NCI-H1436 treated with DMSO at 0.1 percent for 48 hours (cell line): ENCODE data around the gene NEUROD2.
"Not testable (repeated sequence)": the region's sequence is repeated elsewhere in the genome, so short reads cannot be mapped to it uniquely, and the experiment has no call there.

Experiments
- DNase-seq: peaks from one replicate; lab custom pipeline; 2025; lab: John Stamatoyannopoulos, UW

Gene NEUROD2

DNA sequence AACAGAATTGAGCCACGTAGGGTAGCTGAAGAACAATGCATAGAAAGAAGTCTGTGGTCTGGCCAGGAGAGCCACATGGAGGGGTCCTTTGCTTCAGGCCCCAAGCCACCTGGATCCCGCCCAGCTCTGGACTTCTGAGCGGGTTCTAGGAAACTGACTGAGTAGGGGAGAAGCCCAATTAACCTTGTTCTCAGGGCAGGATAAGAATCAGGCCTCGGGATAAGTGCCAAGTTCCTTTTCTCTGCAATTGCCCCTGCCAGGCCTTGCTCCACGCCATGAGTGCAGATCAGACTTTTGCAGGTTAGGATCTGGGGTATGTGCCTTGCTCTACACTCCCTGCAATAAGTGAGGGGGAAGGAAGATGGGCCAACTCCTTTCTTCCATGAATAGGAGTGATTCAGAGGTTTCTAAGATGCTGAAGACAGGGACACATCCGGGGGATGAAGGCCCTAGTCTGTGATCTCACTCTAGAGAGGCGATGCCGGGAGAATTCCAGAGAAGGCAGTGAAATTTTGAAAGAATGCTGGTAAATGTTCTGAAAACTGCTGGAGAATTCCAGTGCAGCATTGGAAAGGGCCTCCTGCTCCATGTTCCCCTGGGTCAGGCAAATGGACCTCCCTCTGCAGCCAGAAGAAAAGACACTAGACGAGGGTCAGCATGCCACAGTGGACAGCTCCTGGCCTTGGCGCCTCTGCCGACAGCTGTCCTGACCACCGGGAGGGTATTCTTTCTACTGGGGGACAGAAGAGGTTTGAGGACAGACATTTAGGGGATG, 5.8 kb downstream of the NEUROD2 start:
- no peak for DNase-seq

DNA sequence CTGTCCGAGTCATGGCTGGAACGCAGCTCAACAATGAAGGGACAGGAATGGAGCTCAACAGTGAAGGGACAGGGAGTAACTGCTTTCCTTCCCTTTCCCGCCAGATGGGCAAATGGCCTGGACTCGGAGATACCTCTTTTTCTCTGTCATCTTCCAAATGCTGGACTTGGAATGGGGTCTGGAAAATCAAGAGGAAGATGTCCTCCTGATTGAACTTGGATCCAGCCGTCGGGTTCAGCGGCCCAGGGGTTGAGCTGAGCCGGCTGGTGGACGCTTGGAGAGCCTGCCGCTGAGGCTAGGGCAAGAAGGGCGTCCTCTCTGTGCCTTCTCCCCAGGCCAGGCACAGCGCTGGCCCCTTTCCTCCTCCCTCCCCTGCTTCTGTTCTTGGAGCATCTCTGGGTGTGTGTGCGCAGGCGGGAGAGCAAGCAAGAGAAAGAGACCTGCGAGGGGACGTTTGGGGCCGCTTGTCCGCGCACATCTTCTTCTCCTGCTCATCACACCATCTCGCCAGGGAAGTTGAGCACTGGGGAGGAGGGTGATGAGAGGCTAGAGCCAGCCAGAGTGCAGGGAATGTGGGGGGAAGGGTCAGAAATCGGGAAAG, 6.6 kb downstream of the NEUROD2 start:
- no peak for DNase-seq

DNA sequence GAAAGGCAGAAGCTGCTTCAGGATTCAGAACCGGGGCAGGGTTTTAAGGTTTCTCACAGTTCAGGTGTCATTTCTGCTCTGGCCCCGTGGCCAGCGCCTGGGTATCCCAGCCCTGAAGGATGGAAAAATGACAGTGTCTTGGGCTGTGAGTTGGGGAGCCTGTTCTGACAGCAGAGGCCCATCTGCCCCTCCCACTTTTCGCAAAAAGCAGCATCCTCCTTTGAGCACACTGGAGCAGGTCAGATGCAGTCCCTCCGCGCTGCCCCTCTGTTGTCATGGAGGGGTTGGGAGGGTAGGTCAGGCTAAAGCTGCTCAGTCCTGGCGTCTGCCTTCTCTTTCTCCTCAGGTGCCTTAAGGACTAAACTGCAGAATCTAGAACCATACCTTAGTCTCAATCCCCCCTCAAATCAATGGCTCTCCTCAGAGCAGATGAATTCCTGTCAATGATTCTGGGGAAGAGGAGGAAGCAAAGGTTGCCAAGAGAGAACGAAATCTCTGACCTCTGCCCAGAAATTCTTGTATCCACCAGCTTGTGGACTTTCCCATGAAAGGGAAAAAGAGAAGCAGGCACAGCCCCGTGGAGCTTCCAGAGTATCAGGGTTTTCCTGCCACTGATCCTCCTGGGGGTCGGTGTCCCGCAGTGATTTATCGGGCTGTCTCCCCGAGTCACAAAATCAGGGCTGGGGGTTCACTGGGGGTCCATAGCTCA, 7.3 kb downstream of the NEUROD2 start:
- DNase-seq = no peak

DNA sequence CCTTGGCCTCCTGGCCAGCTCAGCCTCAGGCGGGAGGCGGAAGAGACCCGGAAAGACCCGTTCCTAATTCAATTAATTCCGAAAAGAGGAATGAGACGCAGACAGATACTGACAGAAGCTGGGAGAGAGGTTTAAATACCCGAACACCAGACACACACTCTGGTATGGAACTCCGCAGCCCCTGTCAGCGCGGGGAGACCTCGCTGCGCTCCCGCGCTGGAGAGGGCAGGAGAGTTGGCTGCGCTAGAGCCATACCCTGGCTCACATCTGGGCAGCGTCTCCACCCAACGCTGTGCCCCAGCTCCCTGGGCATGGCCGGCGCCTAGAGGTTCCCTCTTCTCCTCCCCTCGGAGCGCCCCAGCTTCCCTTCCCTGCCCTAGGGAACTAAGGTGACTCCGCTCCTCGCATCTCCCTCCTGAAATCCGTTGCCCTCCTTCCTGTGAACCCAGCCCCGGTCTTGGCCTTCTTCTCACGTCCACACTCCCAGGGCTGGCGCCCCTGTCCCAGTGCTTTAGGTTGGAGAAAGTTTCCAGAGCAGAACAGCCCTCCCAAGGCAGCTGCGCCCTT, 8.0 kb downstream of the NEUROD2 start:
- DNase-seq = no peak

DNA sequence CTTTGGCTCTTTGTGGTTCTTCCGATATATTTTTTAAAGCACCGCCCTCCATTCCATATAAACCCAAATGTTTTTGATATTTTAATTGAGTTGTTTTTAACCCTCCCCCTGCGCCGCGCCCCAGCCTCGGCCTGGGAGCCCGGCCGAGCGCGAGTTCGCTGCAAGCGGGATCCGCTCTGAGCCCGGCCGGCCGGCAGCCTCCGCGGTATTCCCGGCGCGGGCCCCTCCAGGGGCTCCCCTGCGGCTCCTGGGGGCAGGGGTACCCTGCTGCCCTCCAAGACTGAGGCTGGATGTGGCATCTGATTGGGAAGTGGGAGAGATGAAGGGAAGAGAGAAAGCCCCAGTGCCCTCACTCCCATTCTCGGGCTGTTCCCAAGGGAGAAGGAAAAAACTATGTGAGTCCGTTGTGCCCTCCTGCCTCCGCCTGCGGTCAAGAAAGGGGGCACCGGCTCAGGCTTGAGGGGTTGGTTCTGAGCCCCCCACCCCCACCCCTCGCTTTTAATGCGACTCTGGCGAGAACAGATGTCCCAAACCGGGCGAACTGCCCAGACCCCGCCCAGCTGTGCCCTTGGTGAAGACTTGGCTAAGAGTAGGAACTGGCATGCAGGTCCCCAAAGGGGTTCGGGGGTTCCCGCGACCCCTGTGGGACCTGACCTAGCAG, 8.6 kb downstream of the NEUROD2 start:
- DNase-seq = no peak

DNA sequence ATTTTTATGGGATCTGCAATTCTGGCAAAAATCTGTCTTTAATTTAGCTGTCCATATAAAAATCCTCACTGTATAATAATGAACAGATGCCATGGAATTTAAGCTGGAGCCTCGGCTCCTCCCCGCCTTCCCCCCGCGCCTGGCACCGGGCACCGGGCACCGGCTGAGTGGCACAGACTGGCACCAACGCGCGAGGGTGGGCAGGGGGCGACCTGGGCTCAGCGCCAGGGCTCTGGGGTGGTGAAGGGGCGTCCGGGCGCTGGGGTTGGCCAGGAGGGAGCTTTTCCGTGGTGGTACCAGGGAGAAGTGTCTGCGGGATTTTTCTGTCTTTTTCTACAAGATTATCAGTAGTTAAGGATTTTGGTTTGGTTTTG, 9.1 kb downstream of the NEUROD2 start:
- DNase-seq = no peak

DNA sequence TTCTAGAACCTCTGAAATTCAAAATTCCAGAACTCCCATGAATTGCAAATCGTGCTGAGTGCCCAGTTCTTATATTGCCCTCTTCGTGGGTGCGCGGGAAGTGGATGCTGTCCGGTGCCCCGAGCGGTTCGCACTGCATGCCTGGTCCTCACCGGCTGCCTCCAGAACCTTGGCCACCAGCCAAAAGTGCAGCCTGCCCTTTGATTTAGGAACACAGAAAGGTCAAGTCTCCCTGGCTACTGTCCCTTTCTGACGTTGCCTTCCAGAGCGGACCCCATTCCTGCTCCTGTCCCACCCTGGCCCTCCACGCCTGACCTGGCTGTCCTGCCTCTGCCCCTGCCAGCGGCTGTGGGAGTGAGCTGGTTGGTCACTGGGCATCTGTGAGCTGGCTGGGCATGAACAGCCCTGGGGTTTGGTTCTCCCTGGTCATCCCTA, 9.7 kb downstream of the NEUROD2 start:
- no peak for DNase-seq

DNA sequence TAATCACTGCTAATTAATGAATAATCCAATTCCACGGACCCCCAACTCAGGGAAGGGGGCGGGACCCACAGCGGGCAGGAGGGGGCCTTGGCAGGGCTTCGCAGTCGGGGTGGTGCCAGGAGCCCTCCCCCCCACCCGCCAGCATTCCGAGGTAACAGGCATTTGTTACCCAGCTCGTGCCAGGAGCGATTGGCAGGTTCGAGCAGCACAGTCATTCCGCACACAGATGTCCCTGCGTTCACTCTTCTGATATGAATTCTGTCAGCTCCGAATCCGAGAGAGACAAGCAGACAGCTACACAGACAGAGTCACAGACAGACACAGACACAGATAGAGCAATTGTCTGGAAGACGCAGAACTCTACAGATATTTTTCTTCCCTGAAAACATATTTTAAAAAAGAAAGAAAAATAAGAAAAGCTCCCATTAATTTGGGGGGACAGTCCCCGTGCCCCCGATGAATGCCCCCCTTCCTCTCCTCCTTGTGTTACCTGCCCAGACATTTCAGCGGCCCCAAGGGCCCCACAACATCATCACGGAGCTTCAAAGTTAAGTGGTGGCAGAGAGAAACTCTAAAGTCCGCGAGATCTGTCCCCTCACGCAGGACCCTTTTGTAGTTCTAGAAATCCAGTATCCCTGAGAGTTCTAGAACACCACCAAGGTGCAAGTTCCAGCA, 10.2 kb downstream of the NEUROD2 start:
- DNase-seq = no peak

DNA sequence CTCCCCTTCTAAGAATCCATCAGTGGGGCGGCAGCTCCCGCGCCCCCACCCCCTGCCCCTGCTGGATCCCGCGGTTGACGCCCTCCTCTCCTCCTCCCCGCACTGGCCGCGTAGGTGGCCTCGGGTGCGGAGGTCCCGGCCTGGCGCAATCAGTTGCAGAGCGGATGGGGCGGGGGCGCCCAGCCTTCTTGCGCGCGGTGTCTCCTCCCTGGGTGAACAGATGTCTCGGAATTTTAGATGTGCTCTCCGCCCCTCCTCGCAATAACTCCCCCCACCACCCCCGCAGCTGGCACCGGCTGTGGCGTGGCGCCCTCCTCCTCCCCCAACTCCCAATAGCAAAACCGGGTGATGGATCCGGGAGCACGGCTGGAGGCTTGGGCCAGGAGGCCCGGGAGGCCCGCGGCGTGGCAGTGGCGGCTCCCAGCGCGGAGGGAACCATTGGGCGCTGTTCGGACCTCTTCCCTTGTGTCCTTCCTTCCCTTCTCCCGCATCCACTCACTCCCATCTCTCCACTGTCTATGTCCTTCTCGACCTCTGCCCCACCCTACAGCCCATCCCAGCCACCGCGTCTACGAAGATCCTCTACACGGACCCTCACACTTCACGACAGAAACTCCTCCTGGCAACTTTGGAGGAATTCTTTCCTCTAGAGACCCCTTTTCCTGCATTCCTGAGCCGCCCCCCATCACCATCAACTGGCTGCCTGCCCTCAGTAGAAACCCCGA, 11.0 kb downstream of the NEUROD2 start:
- no peak for DNase-seq

DNA sequence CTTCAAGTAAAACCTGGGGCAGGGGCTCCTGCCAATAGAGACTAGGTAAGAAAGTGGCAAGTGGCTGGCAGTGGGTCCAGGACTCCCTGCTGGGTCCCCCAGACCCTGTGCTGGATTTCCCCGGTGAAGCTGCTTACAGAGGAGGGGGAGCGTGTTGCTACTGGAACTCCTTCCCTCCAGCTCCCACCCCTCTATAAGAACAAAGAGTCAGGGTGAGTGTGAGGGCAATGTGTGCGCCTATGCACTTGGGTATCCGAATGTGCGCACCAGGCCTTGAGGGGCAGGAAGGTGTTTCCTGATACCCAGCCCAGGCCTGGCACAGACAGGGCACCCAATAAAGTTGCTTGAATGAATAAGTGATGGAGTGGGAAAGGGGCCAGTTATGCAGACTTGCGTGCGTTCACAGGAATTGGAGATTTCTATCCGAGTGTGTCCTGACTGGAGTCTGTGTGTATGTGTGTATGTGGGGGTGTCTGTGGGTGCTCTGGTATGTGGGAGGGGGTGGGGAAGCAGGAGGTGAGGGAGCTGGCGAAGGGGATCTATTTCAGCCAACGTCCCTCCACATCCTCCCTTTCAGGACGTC, 11.7 kb downstream of the NEUROD2 start:
- no peak for DNase-seq

DNA sequence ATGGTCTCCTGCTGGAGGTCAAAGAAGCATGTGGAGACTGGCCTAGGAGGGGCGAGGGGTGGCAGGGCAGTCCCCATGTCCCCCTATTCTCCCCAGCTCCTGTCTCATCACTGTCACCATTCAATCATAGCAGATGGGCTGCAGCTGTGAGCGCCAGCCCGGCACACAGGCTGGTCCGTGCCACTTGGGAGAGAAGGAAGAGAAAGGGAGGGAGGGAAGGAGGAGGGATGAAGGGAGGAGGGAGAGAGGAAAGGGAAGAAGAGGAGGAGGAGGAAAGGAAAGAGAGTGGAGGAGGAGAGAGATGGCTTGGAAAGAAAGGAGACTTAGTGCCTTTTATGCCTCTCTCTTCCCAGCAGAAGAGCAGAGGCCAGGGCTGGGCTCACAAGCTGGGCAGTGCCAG, 12.4 kb downstream of the NEUROD2 start:
- DNase-seq = no peak

DNA sequence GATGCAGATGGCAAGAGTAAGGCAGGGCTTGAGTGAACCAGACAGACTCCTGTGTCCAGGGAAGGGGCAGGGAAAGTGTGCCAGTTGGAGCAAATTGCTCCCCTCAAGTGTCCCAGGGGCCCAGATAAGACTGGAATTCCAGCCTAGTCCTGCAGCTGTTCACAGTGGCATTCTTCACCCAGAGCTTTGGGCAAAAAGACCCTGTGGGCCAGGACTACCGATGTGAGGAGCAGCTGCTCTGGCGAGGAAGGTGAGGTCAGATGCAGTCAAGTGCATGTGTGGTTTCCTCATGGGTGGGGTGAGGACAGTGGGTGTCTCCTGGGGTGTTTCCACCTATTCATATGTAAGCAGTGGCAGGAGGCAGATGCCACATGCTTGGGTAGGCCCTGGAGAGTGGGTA, 14.3 kb downstream of the NEUROD2 start:
- no peak for DNase-seq

DNA sequence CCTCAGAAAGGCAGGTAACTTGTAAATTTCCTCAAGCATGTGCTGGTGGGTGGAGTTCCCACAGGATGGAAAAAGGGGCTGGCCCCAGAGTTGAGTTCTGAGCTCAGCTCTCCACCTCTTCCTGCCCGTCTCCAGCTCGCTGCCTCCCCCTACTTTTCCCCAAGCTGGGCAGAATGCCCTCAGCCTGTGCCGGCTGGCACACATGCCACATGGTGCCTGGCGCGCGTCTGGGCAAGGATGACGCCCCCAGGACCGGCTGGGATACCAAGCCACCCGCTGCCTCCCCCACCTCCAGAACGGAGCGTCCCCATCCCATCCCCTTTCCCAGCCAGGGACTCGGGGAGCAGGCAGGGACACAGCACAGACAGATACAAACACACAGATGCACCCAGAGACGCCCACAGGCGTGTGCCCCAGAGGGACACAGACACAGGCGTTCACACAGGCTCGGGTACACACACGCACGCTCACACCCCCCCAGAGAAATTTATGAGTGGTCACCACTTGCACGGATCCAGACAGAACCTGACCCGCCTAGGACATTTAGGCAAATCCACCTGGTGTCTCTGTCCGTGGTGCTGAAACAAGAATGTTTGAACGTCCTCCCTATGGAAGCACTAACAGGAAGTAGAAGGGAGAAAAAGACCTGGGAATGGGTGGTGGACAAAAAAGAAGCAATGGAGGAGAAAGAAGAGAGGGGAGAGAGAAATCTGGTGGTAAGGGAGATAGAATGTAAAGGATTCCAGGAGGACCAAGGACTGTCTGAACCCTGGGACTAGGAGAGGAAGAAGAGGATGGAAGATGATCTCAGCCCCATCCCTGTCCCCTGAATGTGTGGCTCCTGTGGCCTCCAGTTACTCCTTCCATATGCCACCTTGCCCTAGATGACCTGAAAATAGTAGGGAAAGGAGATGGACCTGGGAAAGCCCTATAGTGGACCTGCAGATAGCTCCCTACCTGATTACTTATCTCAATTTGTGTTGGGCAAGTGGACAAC, 15.5 kb downstream of the NEUROD2 start:
- no peak for DNase-seq

DNA sequence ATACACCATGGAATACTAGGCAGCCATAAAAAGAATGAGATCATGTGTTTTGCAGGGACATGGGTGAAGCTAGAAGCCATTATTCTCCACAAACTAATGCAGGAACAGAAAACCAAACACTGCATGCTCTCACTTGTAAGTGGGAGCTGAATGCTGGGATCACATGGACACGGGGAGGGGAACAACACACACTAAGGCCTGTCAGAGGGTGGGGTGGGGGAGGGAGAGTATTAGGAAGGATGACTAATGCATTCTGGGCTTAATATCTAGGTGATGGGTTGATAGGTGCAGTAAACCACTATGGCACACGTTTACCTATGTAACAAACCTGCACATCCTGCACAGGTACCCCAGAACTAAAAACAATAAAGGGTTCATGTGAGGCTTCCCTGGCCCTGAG, 17.5 kb downstream of the NEUROD2 start:
- not testable (repeated sequence) for DNase-seq

DNA sequence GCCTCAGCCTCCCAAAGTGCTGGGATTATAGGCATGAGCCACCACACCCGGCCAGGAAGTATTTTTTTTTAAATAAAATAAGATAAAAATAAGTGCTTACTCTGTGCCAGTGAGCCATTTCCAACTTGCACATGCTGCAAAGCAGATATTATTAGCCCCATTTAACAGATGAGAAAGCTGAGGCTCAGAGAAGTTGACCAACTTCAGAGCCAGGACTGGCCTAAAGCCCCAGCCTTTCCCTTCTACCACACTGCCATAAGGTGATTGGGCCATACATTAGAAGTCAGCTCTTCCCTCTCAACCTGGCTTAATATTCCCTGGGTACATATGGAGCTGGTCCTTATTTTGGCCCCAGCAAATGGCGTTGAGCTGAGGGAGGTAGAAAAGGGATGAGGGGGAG, 25.1 kb downstream of the NEUROD2 start:
- no peak for DNase-seq

DNA sequence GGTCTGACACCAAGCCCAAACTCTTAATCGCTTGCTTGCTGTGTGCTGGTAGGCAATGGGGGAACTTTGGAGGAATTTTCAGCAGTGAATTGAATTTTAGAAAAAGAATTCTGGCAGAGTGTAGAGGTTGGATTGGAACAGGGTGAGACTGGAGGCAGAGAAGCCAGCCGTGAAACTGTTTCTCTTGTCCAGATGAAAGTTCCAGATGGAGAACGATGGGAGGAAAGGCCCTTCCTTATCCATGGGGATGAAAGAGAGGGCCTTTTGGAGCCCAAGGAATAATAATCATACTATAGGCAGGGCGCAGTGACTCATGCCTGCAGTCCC, 26.0 kb downstream of the NEUROD2 start:
- no peak for DNase-seq

DNA sequence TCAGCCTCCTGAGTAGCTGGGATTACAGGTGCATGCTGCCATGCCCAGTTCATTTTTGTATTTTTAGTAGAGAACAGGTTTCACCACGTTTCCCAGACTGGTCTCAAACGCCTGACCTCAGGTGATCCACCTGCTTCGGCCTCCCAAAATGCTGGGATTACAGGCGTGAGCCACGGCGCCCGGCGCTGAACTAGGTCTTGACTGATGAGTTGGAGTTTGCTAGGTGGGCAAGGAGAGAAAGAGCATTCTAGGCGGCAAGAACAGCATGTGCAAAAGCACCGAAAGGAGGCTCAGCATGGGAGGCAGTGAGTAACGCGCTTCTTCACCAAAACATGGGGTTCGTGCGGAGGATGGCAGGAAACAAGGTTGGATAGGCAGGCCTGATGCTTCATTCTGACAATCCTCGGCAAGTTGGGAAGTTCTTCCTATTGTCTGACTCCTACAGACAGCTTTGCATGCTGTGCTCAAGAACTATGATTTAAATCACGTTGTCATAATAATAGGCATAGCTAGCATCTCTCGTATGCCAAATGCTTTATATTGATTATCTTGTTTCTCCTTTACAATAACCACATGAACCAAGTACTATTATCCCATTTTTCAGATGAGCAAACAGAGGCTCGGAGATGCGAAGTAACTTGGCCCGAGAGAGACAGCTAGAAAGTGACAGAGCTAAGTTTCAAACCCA, 26.5 kb downstream of the NEUROD2 start:
- no peak for DNase-seq

DNA sequence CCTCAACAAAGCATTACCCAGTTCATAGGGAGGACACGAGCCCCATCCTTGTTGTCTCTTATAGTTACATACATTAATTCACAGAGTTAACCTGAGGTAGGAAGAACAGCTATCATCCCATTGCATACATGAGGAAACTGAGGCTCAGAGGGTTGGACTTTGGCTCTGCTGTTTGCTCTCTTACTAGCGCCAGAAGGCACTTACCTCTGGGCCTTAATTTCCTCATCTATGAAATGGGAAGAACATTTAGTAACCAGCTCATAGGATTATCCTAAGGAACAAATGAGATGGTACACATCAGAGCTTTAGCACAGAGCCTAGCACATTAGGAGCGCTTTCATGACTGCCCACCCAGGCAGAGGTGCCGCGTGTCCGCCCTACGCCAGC, 27.6 kb downstream of the NEUROD2 start:
- DNase-seq = no peak
